Gastrocnemius medialis (tissue), 4 donors: Measurements from ENCODE around the gene ASB1. TPM values are rescaled to one million over a fixed set of nuclear protein-coding genes. Genes with fewer than 3 reads are reported as not detected.

Source experiments
- ATAC-seq, 2 donors: fragments of 150-250 bp; one replicate each; pipeline ENCODE4 v1.9.1; 2016
- DNase-seq, 2 donors: peaks; one replicate each; pipeline ENCODE4 v3.0.0-alpha.2; 2019
- H3K27ac ChIP-seq, 4 donors: fragments of 200-600 bp; sonication (generic); 1 replicate in 1 of 4; 2 replicates in 3 of 4; pipeline ENCODE4 v1.5.1; 2016 to 2018; ENCODE audit warnings: mild to moderate bottlenecking in 2 of 4, moderate library complexity in 1 of 4
- H3K27me3 ChIP-seq, 3 donors: fragments of 200-600 bp; sonication (generic) in 2 of 3; 1 replicate in 1 of 3; 2 replicates in 2 of 3; pipeline versions ENCODE4 v1.5.1 to v1.6.0; 2016 to 2019; ENCODE audit warnings: mild to moderate bottlenecking in 1 of 3, moderate library complexity in 1 of 3
- H3K36me3 ChIP-seq, 2 donors: fragments of 200-600 bp; sonication (generic) in 1 of 2; one replicate each; pipeline ENCODE4 v1.5.1; 2017 to 2018
- H3K4me1 ChIP-seq, 2 donors: fragments of 200-600 bp; sonication (generic) in 1 of 2; one replicate each; pipeline ENCODE4 v1.5.1; 2016 to 2017; ENCODE audit warnings: mild to moderate bottlenecking in 2 of 2
- H3K4me3 ChIP-seq, 4 donors: fragments of 200-600 bp; sonication (generic) in 3 of 4; 1 replicate in 1 of 4; 2 replicates in 3 of 4; pipeline ENCODE4 v1.5.1; 2016 to 2019; ENCODE audit warnings: mild to moderate bottlenecking in 2 of 4
- H3K9me3 ChIP-seq, 3 donors: fragments of 200-600 bp; sonication (generic) in 2 of 3; 1 replicate in 1 of 3; 2 replicates in 2 of 3; pipeline ENCODE4 v1.5.1; 2016 to 2019
- CTCF ChIP-seq, 5 experiments: fragments of 450-650 bp in 3 of 5; fragments of 200-600 bp in 2 of 5; sonication (generic) in 2 of 5; IDR thresholded peaks in 4 of 5; conservative IDR thresholded peaks in 1 of 5; 1 replicate in 4 of 5; 2 replicates in 1 of 5; pipeline ENCODE4 v1.5.1; 2016 to 2019; ENCODE audit warnings: antibody characterized with exemption in 5 of 5, mild to moderate bottlenecking in 3 of 5, moderate library complexity in 3 of 5
- POLR2A ChIP-seq, 2 donors: fragments of 450-650 bp; IDR thresholded peaks; one replicate each; pipeline ENCODE4 v1.6.1; 2017; ENCODE audit warnings: antibody characterized with exemption in 2 of 2, mild to moderate bottlenecking in 2 of 2, moderate library complexity in 2 of 2
- in situ Hi-C, 4 donors: fragments of 200-750 bp; cut with MboI; loops; one replicate each; pipeline versions ENCODE4 v1.15.0 to v1.8.0; 2017; ENCODE audit warnings: low sequenced_read_pairs in 4 of 4
- intact Hi-C: fragments of 100-400 bp; cut with DNase I; formaldehyde crosslinking; loops from one replicate; pipeline ENCODE4 v1.15.1; 2023; ENCODE audit warnings: low total_unique reads
- total RNA-seq, 4 donors: library from RNA; depleted of rRNA; stranded (reverse); fragments of >200 nt; gene quantifications; one replicate each; pipeline versions ENCODE4 v1.1.0 to v1.2.3, GENCODE V29; 2016

Gene ASB1
- 10 to 100 TPM; 17.1 to 33.6 (median 26.3) TPM for total RNA-seq

GRCh38 chr2:238426568-238427434 lies at the start of gene ASB1:
ASB1 (plus strand) TSS chr2:238426927; CDS start chr2:238427071, 144 bp downstream.
- H3K4me3 ChIP-seq = peak within 1 kb of the TSS; percentile 70 to 90 (median 74)
- ATAC-seq = peak; percentile 82 to 85
- H3K4me1 ChIP-seq = peaks cover 11 to 19% of the 10 kb centered on the region in 2 donors
- DNase-seq = peak; percentile 26 to 58
- no peaks in the 10 kb centered on the region for H3K36me3 ChIP-seq
- H3K27me3 ChIP-seq = no peaks in the 10 kb centered on the region
- H3K9me3 ChIP-seq = no peaks in the 10 kb centered on the region
- TF ChIP-seq POLR2A (IDR thresholded peaks at IDR 0.05) = peak; percentile 54 to 65
- no peak for TF ChIP-seq CTCF (IDR thresholded peaks at IDR 0.05 in 4 of 5, conservative IDR thresholded peaks at IDR 0.05 in 1 of 5)
- in situ Hi-C loops (no loop called here), intact Hi-C loops (no loop called here)
- H3K27ac ChIP-seq = peak within 1 kb of the TSS; percentile 81 to 93 (median 90)

- Histone ChIP-seq H3K4me1 (peaks cover 20 to 31% of the 10 kb centered on the region in 2 donors), H3K27ac (peak overlapping the region; percentile 61 to 78 (median 68)), H3K27me3 (no peaks in the 10 kb centered on the region), H3K4me3 (no peak overlapping the region), H3K9me3 (no peaks in the 10 kb centered on the region), H3K36me3 (no peaks in the 10 kb centered on the region)
- DNase-seq = peak; percentile 35 to 39
- intact Hi-C loops = no loop called here
- no peak for TF ChIP-seq CTCF (IDR thresholded peaks at IDR 0.05 in 4 of 5, conservative IDR thresholded peaks at IDR 0.05 in 1 of 5)
- TF ChIP-seq POLR2A (IDR thresholded peaks at IDR 0.05) = no peak
- in situ Hi-C loops = no loop called here
- ATAC-seq = peak; percentile 96 to 98
Observed at GRCh38 chr2:238378230-238379095, 48.3 kb upstream of the ASB1 start.

DNA sequence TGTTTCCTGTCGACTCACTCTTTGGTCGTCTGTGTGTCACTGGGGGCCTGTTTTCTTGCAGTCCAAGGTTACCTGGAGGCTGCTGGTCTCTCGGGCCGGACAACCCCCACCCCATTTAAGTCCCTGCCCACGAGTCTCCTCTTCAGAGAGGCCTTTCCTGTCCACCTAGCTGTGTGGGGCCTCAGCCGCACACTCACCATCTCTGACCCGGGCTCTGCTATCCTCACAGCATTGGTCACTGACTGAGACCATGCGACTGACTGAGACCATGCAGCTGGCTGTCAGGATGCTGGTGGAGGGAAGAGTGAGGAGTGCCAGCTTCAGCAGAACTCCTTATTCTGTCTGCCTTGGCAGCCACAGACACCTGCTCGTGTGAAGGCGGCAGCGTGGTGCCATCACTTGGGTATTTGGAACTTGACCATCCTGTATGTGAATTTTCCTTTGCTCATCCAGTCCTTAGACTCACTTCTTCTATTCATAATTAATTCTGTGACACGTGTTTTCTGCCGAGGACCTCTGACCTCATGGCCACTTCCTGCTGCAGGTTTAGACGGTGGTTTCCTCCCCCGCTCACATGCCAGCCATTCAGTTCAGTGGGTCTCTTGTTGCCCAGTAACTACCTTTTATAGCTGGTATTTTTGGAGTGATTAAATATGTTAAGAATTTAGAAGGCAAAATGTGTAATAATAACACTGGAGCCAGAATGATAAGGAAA lies 47.5 kb upstream of the ASB1 start:
- no peaks in the 10 kb centered on the region for H3K36me3 ChIP-seq
- peak overlapping the region; percentile 61 to 78 (median 68) for H3K27ac ChIP-seq
- ATAC-seq (peak in 1 of 2 donors; percentile 16), DNase-seq (no peak)
- intact Hi-C loops (no loop called here), in situ Hi-C loops (no loop called here)
- no peaks in the 10 kb centered on the region for H3K27me3 ChIP-seq
- no peak for TF ChIP-seq CTCF (IDR thresholded peaks at IDR 0.05 in 4 of 5, conservative IDR thresholded peaks at IDR 0.05 in 1 of 5)
- no peak for TF ChIP-seq POLR2A (IDR thresholded peaks at IDR 0.05)
- H3K9me3 ChIP-seq = no peaks in the 10 kb centered on the region
- no peak overlapping the region for H3K4me3 ChIP-seq
- peaks cover 20 to 31% of the 10 kb centered on the region in 2 donors for H3K4me1 ChIP-seq

GRCh38 chr2:238380336-238380735 lies 46.4 kb upstream of the ASB1 start:
- ATAC-seq (no peak), DNase-seq (no peak)
- Histone ChIP-seq H3K9me3 (no peaks in the 10 kb centered on the region), H3K27me3 (no peaks in the 10 kb centered on the region), H3K27ac (no peak overlapping the region), H3K4me3 (no peak overlapping the region), H3K36me3 (no peaks in the 10 kb centered on the region), H3K4me1 (peaks cover 20 to 31% of the 10 kb centered on the region in 2 donors)
- no peak for TF ChIP-seq CTCF (IDR thresholded peaks at IDR 0.05 in 4 of 5, conservative IDR thresholded peaks at IDR 0.05 in 1 of 5)
- no peak for TF ChIP-seq POLR2A (IDR thresholded peaks at IDR 0.05)
- intact Hi-C loops (no loop called here), in situ Hi-C loops (no loop called here)
